GM12891 (cell line): ENCODE data around the gene PELI2.

ENCODE experiments used
- POLR2A ChIP-seq: IDR thresholded peaks from 2 replicates; pipeline ENCODE4 v1.6.1; 2011; ENCODE audit warnings: low read depth, low read length, control low read depth
- POLR2AphosphoS5 ChIP-seq: IDR thresholded peaks from 2 replicates; pipeline ENCODE4 v1.6.1; 2011; ENCODE audit warnings: low read depth, low read length, control low read depth
- TAF1 ChIP-seq: IDR thresholded peaks from 2 replicates; pipeline ENCODE4 v1.6.1; 2011; ENCODE audit warnings: low read depth, low read length, control low read depth

- TF ChIP-seq TAF1, result no peak
- TF ChIP-seq POLR2A, result no peak
- no peak for TF ChIP-seq POLR2AphosphoS5
Measured at GRCh38 chr14:56199982-56200577, 81.9 kb downstream of the PELI2 start.
